HG03520 (cell line): Measurements from ENCODE around the gene RHOT1.
"Not testable (repeated sequence)": the region's sequence is repeated elsewhere in the genome, so short reads cannot be mapped to it uniquely, and the experiment has no call there.

Source experiments
- ATAC-seq: cut with Tn5 transposase; IDR thresholded peaks from one replicate; pipeline ENCODE4 v1.9.1; 2021; ENCODE audit warnings: mild to moderate bottlenecking, moderate library complexity; ENCODE audit not compliant: unreplicated experiment

The RHOT1 gene

GRCh38 chr17:32123782-32124181 lies 18.5 kb upstream of the RHOT1 start:
- no peak for ATAC-seq

GRCh38 chr17:32124985-32125847 lies 17.1 kb upstream of the RHOT1 start:
- ATAC-seq, result no peak

- ATAC-seq, result no peak
Measured at GRCh38 chr17:32125848-32126153, 16.5 kb upstream of the RHOT1 start.

- no peak for ATAC-seq
Measured at GRCh38 chr17:32126325-32126724, 16.0 kb upstream of the RHOT1 start.

GRCh38 chr17:32126746-32127145 lies 15.6 kb upstream of the RHOT1 start:
- no peak for ATAC-seq

- ATAC-seq, result peak; percentile 75
Measured at GRCh38 chr17:32127158-32127897, 15.0 kb upstream of the RHOT1 start.

GRCh38 chr17:32128470-32128869 lies 13.8 kb upstream of the RHOT1 start:
- not testable (repeated sequence) for ATAC-seq

GRCh38 chr17:32135497-32136117 lies 6.7 kb upstream of the RHOT1 start:
- not testable (repeated sequence) for ATAC-seq

GRCh38 chr17:32136856-32137255 lies 5.4 kb upstream of the RHOT1 start:
- no peak for ATAC-seq

GRCh38 chr17:32139504-32139903 lies 2.8 kb upstream of the RHOT1 start:
- not testable (repeated sequence) for ATAC-seq

GRCh38 chr17:32141258-32141657 lies 1.0 kb upstream of the RHOT1 start:
- no peak for ATAC-seq

GRCh38 chr17:32141679-32142037 lies 644 bp upstream of the RHOT1 start:
- ATAC-seq, result no peak

GRCh38 chr17:32142857-32143526 lies 690 bp downstream of the RHOT1 start:
- ATAC-seq, result no peak

- ATAC-seq, result no peak
Measured at GRCh38 chr17:32143527-32143870, 1.2 kb downstream of the RHOT1 start.

- not testable (repeated sequence) for ATAC-seq
Measured at GRCh38 chr17:32144442-32144841, 2.1 kb downstream of the RHOT1 start.

GRCh38 chr17:32148351-32148750 lies 6.0 kb downstream of the RHOT1 start:
- ATAC-seq, result no peak

GRCh38 chr17:32150358-32150757 lies 8.1 kb downstream of the RHOT1 start:
- ATAC-seq, result no peak

- no peak for ATAC-seq
Measured at GRCh38 chr17:32152130-32152529, 9.8 kb downstream of the RHOT1 start.

GRCh38 chr17:32155896-32156295 lies 13.6 kb downstream of the RHOT1 start:
- ATAC-seq, result no peak

- no peak for ATAC-seq
Measured at GRCh38 chr17:32156656-32157055, 14.4 kb downstream of the RHOT1 start.

GRCh38 chr17:32157225-32157624 lies 14.9 kb downstream of the RHOT1 start:
- no peak for ATAC-seq
